A673 (cell line): ENCODE measurements around the gene PRKG1.
"Not testable (repeated sequence)": the region's sequence is repeated elsewhere in the genome, so short reads cannot be mapped to it uniquely, and the experiment has no call there.

Experiments
- CTCF ChIP-seq: fragments of 300-800, 200-600 bp; sonication (generic); conservative IDR thresholded peaks from 2 replicates; pipeline ENCODE4 v1.5.1; 2017; ENCODE audit warnings: low read depth, mild to moderate bottlenecking, antibody characterized with exemption, low read length, moderate library complexity, mixed read lengths
- EZH2 ChIP-seq: fragments of 200-600 bp; sonication (generic); IDR thresholded peaks from 2 replicates; pipeline ENCODE4 v1.6.1; 2017; ENCODE audit warnings: borderline replicate concordance, low read depth, mild to moderate bottlenecking, mixed read lengths, antibody characterized with exemption, low read length; ENCODE audit not compliant: poor library complexity, severe bottlenecking

DNA sequence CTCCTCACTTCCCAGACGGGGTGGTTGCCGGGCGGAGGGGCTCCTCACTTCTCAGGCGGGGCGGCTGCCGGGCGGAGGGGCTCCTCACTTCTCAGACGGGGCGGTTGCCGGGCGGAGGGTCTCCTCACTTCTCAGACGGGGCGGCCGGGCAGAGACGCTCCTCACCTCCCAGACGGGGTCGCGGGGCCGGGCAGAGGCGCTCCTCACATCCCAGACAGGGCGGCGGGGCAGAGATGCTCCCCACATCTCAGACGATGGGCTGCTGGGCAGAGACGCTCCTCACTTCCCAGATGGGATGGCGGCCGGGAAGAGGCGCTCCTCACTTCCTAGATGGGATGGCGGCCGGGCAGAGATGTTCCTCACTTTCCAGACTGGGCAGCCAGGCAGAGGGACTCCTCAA, 318.7 kb downstream of the PRKG1 start:
- TF ChIP-seq CTCF, EZH2: not testable (repeated sequence)
